NCI-H2196 (cell line): ENCODE measurements around the gene TAS2R7.
"Not testable (repeated sequence)": the region's sequence is repeated elsewhere in the genome, so short reads cannot be mapped to it uniquely, and the experiment has no call there.

Experiments used
- DNase-seq: peaks from one replicate; lab custom pipeline; 2025; ENCODE audit not compliant: unreplicated experiment; lab: John Stamatoyannopoulos, UW

The TAS2R7 gene

DNA sequence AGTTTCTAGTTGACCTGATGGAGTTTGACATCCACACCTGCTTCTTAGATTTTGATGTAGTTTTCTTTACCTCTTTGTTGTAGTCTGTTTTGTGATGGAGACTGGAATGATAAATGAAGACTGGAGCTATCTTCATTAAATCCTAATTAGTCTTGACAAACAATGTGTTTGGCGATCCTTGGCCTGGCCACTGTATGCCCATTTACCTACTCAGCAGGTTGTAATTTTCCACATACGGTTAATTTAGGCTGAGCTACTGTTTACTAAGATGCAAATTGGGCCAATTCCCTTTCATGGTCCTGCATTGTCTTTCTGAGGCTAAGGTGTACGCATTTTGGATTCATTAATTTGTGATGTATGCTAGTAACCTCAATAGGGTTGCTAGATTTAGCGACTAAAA, at the start of gene TAS2R7:
Gene TAS2R7, minus strand, starts transcription at position 41 of the 400 bp plus-strand sequence. CDS start 57 bp downstream, outside the sequence.
- DNase-seq = no peak

- DNase-seq = no peak
These were observed 48.9 kb upstream of the TAS2R7 start for GRCh38 chr12:10851243-10851858.

DNA sequence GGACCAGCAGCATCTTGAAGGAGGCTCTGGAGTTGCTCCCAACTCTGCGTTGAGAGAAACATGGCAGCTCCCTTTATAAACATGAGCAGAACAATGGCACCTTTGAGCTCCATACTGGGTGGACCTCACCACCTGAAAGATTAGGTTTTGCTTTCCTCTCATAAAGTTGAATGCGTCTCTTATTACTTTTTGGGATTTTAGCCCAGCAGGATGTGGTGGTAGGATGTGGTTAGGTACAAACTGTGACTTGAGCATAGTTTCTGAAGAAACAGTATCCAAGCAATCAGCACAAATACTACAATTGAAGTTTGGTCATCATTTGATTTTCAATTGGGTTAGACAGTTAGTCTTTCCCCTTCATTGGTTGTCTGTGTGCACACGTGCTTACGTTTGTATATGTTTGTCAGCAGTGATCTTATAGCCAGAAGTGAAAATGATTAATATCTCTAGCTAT, 47.0 kb upstream of the TAS2R7 start, which contains the start of gene PRR4:
Gene PRR4, minus strand, starts transcription at position 51 of the 454 bp plus-strand sequence. Its CDS starts 38 bp downstream, at position 13.
- no peak for DNase-seq

DNA sequence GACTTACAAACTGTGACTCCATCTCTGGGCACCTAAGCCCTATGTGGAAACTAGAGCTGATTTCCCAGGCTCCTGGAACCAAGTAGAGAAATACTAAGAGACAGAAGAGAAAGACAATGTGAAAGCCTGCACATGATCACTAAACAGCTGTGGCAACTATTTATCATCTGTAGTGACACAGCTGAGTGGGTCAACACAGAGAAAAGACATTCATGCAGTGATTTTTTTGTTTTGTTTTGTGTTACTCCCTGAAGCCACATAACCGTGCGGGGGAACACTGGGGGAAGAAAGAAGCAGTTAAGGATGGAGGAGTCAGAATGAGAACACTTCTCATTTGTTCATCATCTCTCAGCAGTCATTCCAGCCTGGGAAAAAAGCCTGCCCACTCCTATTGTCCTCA, 45.3 kb upstream of the TAS2R7 start:
- no peak for DNase-seq

DNA sequence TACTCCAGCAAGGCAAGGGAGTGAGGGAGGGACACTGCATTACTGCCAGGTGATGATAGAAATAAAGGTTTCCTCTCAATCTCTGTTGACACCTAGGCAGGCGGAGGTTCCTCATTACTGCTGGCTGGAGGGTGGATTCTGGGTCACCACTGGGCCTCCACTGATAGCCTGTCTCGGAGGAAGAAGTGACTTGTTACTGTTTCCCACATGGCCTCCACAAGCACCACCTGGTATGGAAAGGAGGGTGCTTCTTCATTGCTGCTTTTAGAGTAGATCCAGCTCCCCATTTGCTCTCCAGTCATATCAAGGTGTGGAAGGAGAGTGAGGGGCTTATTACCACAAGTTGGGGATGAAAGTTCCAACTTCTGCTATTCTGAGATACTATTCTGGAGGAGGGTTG, 40.4 kb upstream of the TAS2R7 start:
- DNase-seq = no peak

DNA sequence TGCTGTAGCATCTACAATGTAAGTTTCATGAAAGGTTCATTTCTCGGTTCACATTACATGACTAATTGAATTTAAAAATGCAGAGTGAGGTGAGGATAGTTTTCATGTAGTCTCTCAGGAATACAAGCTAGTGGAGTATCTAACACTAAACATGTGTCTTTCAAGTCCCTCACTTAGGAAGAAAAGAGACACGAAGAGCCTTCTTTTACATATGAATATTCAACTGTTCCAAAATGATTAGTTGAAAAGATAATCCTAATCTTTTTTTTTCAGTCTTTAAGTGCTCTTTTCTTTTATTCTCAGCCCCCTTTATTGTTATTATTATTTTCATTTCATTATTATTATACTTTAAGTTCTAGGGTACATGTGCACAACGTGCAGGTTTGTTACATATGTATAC, 36.0 kb upstream of the TAS2R7 start:
- DNase-seq = no peak

- no peak for DNase-seq
These were observed 27.6 kb upstream of the TAS2R7 start for GRCh38 chr12:10829994-10830393.

- no peak for DNase-seq
These were observed 23.8 kb upstream of the TAS2R7 start, which contains the start of gene TAS2R10 for GRCh38 chr12:10826258-10826657. TSS of gene TAS2R10 (minus strand) at chr12:10826358. CDS start at chr12:10826269, 89 bp downstream.

DNA sequence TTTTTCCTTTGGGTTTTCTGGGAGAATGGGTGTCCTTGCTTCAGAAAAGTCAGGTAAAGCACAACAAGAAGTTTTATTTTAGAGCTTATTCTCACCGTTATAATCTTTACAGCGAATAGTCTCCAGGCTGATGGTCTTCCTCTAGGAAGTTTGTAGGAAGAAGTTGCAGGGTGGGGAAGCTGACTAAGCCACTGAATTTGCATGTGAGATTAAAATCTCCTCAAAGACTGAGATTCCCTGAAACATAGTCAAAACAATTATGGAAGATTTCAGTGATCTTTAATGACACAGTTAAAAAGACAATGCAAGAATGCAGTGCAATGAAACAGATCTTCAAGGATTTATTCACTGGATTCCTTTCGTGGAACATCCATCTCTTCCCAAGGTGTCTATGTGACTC, 22.5 kb upstream of the TAS2R7 start:
- no peak for DNase-seq

DNA sequence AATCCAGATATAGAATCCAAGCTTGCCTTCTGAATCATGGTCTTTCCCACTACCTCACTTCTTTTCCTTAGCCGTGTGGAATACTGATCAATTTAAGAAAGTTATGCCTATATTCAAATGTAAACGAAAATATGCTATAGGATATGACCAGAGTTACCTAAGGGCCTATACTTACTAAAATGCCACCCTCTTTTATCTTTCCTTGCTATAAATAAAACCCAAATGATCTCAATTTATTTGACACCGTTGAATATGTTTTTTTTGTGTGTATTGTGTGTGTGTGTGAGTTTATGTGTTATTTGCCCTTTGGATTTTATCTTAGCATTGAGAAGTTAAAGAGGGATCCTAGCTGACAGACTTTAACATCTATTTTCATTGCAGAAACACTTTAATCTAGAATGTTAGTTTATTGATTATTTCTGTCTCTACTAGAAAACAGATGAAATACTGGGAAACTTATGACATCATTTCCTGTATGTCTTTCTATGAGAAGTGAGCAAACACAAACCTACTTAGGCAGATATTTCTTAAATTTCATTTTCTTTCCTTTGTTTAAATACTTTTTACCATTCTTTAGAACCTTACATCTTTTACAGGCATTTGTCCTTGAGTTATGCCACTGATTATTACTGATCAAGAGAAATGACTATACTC, 9.6 kb upstream of the TAS2R7 start:
- DNase-seq = no peak

DNA sequence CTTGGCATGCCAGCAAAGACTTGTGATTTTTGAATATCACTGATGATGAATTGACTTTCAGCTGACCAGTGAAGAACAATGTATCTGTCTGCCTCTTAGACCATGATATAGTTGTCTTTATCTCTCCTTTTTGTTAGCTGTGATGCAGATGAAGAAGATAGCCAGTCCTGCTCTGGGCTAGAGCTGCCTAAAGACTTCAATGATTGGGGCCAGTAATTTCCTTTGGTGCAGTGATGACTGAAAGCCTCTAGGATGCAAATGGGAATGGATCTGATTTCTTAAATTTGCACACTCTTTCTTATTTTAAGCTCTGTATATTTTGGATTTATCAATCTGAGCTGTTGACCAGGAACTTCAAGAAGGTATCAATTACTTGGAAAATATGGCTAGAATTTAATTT, 7.6 kb upstream of the TAS2R7 start, which contains the start of gene TAS2R9:
Gene TAS2R9, minus strand, starts transcription at position 101 of the 400 bp plus-strand sequence. Its CDS starts 93 bp downstream, at position 8.
- no peak for DNase-seq

DNA sequence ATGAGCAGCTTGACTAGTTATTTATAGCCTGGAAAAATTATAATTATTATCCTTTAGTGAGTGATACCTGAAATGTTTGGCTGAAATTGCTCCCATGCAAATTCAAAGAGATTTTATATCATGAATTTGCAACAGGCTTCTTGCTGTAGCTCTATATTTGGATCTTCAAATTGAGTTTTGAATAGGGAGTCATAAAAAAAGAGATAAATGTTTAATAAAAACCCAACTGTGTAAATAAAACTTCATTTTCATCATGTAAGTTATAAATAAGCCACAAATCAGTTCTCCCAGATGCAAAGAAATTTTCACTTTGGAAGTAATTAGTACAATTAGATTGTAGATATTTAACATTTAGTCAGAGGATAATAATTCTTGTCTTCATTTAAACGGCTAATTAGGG, 4.8 kb upstream of the TAS2R7 start, which contains the start of gene TAS2R8:
Gene TAS2R8, minus strand, starts transcription at position 101 of the 400 bp plus-strand sequence. CDS start 306 bp downstream, outside the sequence.
- DNase-seq = no peak

GRCh38 chr12:10801741-10802140, 686 bp downstream of the TAS2R7 start:
- DNase-seq = no peak

DNA sequence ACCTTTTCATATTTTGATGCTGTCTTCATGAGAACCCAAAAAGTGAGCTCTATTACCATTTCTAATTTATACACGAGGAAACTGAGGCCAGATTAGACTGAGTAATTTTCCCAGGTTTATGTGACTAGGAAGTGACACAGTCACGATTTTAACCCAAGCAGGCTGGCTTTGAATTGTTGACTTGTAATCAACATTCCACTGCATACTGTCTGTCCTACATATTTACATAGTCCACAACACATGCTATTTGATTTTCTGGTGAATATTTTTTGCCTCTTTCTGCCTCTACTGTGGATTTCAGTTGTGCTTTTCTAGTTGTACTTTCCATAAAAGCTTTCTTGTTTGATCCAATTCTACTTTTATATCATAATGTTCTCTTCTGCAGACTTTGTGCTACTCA, 8.2 kb downstream of the TAS2R7 start:
- no peak for DNase-seq

DNA sequence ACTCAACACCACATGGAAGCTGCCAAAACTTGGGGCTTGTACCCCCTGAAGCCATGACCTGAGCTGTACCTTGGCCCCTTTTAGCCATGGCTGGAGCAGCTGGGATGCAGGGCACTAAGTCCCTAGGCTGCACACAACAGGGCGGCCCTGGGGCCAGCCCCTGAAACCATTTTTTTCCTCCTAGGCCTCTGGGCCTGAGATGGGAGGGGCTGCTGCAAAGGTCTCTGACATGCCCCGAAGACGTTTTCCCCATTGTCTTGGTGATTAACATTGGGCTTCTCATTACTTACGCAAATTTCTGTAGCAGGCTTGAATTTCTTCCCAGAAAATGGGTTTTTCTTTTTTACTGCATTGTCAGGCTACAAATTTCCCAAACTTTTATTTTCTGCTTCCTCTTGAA, 10.7 kb downstream of the TAS2R7 start:
- not testable (repeated sequence) for DNase-seq

DNA sequence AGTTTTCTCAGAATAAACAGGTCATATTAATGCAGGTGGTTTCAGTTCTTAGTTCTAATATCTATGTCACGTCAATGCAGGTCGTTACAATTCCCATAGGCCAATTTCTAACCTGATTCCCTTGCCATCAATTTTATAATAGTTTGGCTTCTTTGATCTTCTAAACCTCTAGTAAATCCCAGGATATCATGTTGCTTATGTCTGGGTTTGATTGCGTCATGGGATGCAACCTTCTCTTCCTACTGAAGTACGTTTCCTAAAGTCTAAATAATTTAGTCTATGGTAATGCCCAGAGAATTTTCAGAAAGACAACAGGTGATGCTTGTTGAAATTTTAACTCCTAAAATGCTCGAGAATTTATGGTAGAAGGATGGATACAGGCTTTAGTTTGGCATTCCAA, 19.2 kb downstream of the TAS2R7 start:
- DNase-seq = no peak

- no peak for DNase-seq
These were observed 23.3 kb downstream of the TAS2R7 start for GRCh38 chr12:10779103-10779502.

DNA sequence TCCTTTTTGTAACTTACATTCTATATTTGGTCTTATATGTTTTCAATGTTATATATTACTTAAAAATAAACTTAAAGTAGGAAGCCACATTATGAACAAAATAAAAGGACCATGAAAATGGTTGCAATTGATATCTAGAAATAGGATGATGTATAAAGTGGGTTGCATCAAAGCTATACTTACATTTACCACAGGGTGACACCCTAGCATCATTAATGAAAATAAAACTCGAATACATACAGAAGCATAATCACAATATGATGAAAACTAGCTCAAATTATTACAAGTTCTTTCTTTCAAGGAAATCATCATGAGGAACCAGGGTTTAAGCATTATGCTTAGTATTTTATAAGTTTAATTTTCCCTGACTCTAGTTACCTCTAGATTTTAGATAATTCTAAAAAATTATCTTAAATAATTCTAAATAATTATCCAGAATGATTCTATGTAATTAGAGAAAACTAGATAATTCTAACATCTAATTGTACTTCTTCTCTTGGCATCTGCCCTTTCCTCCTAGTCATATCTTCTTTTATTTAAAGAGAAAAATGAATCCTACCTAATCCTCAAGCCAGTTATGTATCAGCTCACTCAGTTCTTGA, 31.2 kb downstream of the TAS2R7 start:
- DNase-seq = no peak

DNA sequence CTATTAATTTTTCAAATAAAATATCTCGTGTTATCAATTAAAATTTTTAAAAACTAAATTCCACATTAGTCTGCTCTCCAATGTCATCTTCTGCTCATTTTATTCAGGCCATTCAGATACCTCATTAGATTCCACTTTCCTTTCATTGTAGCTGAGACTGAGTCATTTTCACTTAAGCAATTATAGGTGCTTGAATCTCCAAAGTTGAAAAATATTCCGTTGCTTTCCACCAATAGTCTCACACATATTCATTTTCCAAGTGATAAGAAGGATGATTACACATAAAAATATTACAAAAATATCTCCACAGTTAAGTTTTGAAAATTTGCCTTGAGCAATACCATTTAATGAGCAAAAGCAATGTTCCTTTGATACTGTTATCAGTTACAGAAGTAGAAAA, 42.8 kb downstream of the TAS2R7 start:
- no peak for DNase-seq

DNA sequence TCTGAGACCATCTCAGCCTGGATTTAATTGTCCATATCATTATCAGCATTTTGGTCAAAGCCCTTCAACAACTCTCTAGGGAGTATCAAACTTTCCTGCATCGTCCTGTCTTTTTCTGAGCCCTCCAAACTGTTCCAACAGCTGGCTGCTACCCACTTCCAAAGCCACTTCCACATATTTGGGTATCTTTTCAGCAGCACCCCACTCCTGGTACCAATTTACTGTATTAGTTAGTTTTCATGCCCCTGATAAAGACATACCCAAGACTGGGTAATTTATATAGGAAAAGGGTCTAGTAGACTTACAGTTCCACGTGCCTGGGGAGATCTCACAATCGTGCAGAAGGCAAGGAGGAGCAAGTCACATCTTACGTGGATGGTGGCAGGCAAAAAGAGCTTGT, 46.2 kb downstream of the TAS2R7 start:
- no peak for DNase-seq

- DNase-seq = no peak
These were observed 49.4 kb downstream of the TAS2R7 start for GRCh38 chr12:10753059-10753458.
